HCT116 (cell line): ENCODE results near the gene WNK2.

Experiments used
- CBX3 ChIP-seq: IDR thresholded peaks from 2 replicates; pipeline ENCODE4 v1.6.1; 2012; ENCODE audit warnings: low read depth
- CEBPB ChIP-seq: IDR thresholded peaks from 2 replicates; pipeline ENCODE4 v1.6.1; 2012; ENCODE audit warnings: low read depth
- EGR1 ChIP-seq: IDR thresholded peaks from 2 replicates; pipeline ENCODE4 v1.6.1; 2012; ENCODE audit warnings: low read depth
- EZH2 ChIP-seq: fragments of 200-600 bp; sonication (generic); IDR thresholded peaks from 2 replicates; pipeline ENCODE4 v1.6.1; 2017; ENCODE audit warnings: antibody characterized with exemption, mixed run types
- JUND ChIP-seq: IDR thresholded peaks from 2 replicates; pipeline ENCODE4 v1.6.1; 2012
- MAX ChIP-seq: IDR thresholded peaks from 2 replicates; pipeline ENCODE4 v1.6.1; 2012
- POLR2A ChIP-seq: IDR thresholded peaks from 2 replicates; pipeline ENCODE4 v1.7.0; 2011; ENCODE audit warnings: borderline replicate concordance; ENCODE audit not compliant: insufficient read depth, insufficient read length; ENCODE audit errors: extremely low read depth
- POLR2AphosphoS5 ChIP-seq: IDR thresholded peaks from 2 replicates; pipeline ENCODE4 v1.6.1; 2011; ENCODE audit warnings: mild to moderate bottlenecking, low read depth, low read length, moderate library complexity
- SP1 ChIP-seq: IDR thresholded peaks from 2 replicates; pipeline ENCODE4 v1.6.1; 2012; ENCODE audit warnings: low read depth
- YY1 ChIP-seq: IDR thresholded peaks from 2 replicates; pipeline ENCODE4 v1.6.1; 2011; ENCODE audit warnings: low read length, low read depth, moderate library complexity, mild to moderate bottlenecking; ENCODE audit not compliant: insufficient replicate concordance; ENCODE audit errors: extremely low read depth
- ZBTB33 ChIP-seq: IDR thresholded peaks from 2 replicates; pipeline ENCODE4 v1.6.1; 2011; ENCODE audit warnings: mild to moderate bottlenecking, low read length, moderate library complexity; ENCODE audit not compliant: insufficient replicate concordance; ENCODE audit errors: extremely low read depth
- TF ChIP-seq, protein P1 (sequence below), 3 experiments: fragments of 200-600 bp in 1 of 3; sonication (generic) in 1 of 3; IDR thresholded peaks in 2 of 3; conservative IDR thresholded peaks in 1 of 3; 2 replicates each; pipeline ENCODE4 v1.5.1; 2012 to 2017; ENCODE audit warnings: low read depth in 2 of 3, low read length in 2 of 3, antibody characterized with exemption in 1 of 3, borderline replicate concordance in 1 of 3, control low read depth in 1 of 3, mild to moderate bottlenecking in 1 of 3, mixed read lengths in 1 of 3, mixed run types in 1 of 3, moderate library complexity in 1 of 3; ENCODE audit not compliant: insufficient read depth in 1 of 3
- TF ChIP-seq, protein P2 (sequence below): IDR thresholded peaks from 2 replicates; pipeline ENCODE4 v1.6.1; 2012; ENCODE audit warnings: low read depth
- TF ChIP-seq, protein P3 (sequence below): IDR thresholded peaks from 2 replicates; pipeline ENCODE4 v1.6.1; 2012

DNA sequence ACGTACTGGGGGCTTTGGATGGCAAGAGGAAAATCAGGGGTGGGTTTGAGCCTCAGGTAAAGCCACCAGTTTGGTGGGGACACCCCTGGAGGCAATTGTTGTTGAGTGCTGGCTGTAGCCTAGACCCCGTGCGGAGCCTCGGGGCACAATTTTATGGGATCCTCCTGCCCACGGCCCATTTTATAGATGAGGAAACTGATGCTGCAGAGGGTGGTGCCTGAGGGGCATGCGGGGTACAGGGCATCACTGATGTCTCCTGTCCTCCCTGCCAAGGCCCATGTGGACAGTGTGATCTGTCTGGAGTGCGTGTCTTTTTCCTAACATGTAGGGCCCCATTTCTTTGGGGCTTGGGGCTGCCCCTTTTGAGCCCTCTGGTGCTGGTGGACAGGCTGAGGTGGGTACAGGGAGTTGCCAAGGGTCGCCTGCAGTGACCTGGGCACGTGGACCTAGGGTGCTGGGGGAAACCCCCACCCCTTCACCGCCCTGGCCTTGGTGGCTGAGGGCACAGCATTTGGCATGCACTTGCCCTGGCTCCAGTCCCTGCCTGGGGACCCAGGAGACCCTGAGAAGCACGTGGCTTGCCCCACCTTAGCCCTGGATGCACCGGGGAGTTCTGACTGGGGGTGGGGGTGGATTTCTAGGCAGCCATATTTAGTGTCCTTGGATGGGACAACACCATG lies 22.1 kb downstream of the WNK2 start:
- TF ChIP-seq, protein P1, sequence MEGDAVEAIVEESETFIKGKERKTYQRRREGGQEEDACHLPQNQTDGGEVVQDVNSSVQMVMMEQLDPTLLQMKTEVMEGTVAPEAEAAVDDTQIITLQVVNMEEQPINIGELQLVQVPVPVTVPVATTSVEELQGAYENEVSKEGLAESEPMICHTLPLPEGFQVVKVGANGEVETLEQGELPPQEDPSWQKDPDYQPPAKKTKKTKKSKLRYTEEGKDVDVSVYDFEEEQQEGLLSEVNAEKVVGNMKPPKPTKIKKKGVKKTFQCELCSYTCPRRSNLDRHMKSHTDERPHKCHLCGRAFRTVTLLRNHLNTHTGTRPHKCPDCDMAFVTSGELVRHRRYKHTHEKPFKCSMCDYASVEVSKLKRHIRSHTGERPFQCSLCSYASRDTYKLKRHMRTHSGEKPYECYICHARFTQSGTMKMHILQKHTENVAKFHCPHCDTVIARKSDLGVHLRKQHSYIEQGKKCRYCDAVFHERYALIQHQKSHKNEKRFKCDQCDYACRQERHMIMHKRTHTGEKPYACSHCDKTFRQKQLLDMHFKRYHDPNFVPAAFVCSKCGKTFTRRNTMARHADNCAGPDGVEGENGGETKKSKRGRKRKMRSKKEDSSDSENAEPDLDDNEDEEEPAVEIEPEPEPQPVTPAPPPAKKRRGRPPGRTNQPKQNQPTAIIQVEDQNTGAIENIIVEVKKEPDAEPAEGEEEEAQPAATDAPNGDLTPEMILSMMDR (IDR thresholded peaks at IDR 0.05 in 2 of 3, conservative IDR thresholded peaks at IDR 0.05 in 1 of 3; ENCODE audit: borderline replicate concordance in 1 of 3, insufficient read depth in 1 of 3, low read depth in 2 of 3, low read length in 2 of 3): no peak
- TF ChIP-seq POLR2AphosphoS5: no peak
- TF ChIP-seq EGR1: no peak
- no peak for TF ChIP-seq EZH2
- TF ChIP-seq POLR2A: no peak
- no peak for TF ChIP-seq JUND
- no peak for TF ChIP-seq ZBTB33
- TF ChIP-seq CEBPB: no peak
- no peak for TF ChIP-seq SP1
- TF ChIP-seq, protein P2, sequence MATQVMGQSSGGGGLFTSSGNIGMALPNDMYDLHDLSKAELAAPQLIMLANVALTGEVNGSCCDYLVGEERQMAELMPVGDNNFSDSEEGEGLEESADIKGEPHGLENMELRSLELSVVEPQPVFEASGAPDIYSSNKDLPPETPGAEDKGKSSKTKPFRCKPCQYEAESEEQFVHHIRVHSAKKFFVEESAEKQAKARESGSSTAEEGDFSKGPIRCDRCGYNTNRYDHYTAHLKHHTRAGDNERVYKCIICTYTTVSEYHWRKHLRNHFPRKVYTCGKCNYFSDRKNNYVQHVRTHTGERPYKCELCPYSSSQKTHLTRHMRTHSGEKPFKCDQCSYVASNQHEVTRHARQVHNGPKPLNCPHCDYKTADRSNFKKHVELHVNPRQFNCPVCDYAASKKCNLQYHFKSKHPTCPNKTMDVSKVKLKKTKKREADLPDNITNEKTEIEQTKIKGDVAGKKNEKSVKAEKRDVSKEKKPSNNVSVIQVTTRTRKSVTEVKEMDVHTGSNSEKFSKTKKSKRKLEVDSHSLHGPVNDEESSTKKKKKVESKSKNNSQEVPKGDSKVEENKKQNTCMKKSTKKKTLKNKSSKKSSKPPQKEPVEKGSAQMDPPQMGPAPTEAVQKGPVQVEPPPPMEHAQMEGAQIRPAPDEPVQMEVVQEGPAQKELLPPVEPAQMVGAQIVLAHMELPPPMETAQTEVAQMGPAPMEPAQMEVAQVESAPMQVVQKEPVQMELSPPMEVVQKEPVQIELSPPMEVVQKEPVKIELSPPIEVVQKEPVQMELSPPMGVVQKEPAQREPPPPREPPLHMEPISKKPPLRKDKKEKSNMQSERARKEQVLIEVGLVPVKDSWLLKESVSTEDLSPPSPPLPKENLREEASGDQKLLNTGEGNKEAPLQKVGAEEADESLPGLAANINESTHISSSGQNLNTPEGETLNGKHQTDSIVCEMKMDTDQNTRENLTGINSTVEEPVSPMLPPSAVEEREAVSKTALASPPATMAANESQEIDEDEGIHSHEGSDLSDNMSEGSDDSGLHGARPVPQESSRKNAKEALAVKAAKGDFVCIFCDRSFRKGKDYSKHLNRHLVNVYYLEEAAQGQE: no peak
- TF ChIP-seq, protein P3, sequence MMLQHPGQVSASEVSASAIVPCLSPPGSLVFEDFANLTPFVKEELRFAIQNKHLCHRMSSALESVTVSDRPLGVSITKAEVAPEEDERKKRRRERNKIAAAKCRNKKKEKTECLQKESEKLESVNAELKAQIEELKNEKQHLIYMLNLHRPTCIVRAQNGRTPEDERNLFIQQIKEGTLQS: no peak
- no peak for TF ChIP-seq MAX
- no peak for TF ChIP-seq CBX3
- no peak for TF ChIP-seq YY1
